ENCODE data around the gene DGKI. TPM values are rescaled to one million over a fixed set of nuclear protein-coding genes. Genes with fewer than 3 reads are reported as not detected.

The DGKI gene
- total and polyA plus RNA-seq, 2 of the 4 experiments (the other 2 are of a cell fraction), result 3.9 to 15.8 TPM

DNA sequence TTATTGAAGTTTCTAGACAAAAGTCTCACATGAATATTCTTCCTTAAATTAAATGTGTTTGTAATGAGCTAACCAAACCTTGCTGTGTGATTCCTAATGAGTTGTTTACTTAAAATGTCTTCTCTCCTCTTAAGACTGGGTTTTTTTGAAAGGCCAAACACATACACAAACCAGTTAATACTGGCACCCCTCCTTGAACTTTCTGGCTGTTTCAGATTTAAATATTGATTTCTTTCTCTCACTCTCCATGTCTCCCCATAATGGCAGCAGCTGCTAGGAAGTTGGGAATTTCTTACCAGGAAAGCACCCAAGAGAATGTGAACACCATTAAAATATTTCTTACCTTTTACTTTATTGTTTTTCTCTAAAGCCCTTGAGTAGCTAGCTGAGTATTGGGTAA, 491.8 kb downstream of the DGKI start:
- CTCF ChIA-PET, result interaction anchor here (1.3 kb wide), 1 partner anchor 24 kb away, joined by 4 read pairs; no protein-coding TSS in a partner anchor
- no peak overlapping the region for H3K23ac ChIP-seq (ENCODE audit: low read depth, low read length)
- dilution Hi-C loops (cut with HindIII; ENCODE audit: low sequenced_read_pairs, unreplicated experiment), result no loop called here

More for the DNA sequence above, 491.8 kb downstream of the DGKI start:
- H3K27me3 ChIP-seq (ENCODE audit: control insufficient read depth, insufficient read depth, low read length), result no peaks in the 10 kb centered on the region
- H3K56ac ChIP-seq (ENCODE audit: extremely low read depth, insufficient read depth, low read length), result no peak overlapping the region
- in situ Hi-C loops (cut with MboI; ENCODE audit: low sequenced_read_pairs), result no loop called here
- H4K20me1 ChIP-seq (ENCODE audit: insufficient read depth, low read length), result no peaks in the 10 kb centered on the region
- no peak overlapping the region for H4K91ac ChIP-seq (ENCODE audit: insufficient read depth, low read depth, low read length)
- H3K9me1 ChIP-seq (ENCODE audit: insufficient read depth, low read length), result no peaks in the 10 kb centered on the region
- POLR2A ChIA-PET (ENCODE audit: unreplicated experiment), result no interaction called here
- no peak overlapping the region for H2AK9ac ChIP-seq (replicated peaks; ENCODE audit: low read depth, low read length, poor library complexity)
- H3K18ac ChIP-seq (ENCODE audit: low read depth, low read length), result no peak overlapping the region
- no peak for DNase-seq
- H3K4me2 ChIP-seq (ENCODE audit: low read depth, low read length), result no peak overlapping the region
- H3K27ac ChIP-seq (ENCODE audit: insufficient read depth, low read length), result no peak overlapping the region
- no peak overlapping the region for H2BK5ac ChIP-seq (ENCODE audit: low read depth, low read length, poor library complexity, severe bottlenecking)
- no TSS peak for BruUV-seq (replicated peaks)
- H2BK120ac ChIP-seq (ENCODE audit: low read depth, low read length), result no peak overlapping the region
- H2AFZ ChIP-seq (replicated peaks; ENCODE audit: low read length, poor library complexity), result no peak overlapping the region
- H4K8ac ChIP-seq (ENCODE audit: low read depth in 2 of 2, low read length in 2 of 2), result no peak overlapping the region
- no peak overlapping the region for H4K5ac ChIP-seq (ENCODE audit: low read depth, low read length)
- H2AK5ac ChIP-seq (ENCODE audit: low read depth, low read length), result no peak overlapping the region
- H3K4ac ChIP-seq (ENCODE audit: low read depth, low read length), result no peak overlapping the region
- H2BK15ac ChIP-seq (ENCODE audit: low read depth, low read length), result no peak overlapping the region
- no peak overlapping the region for H3K14ac ChIP-seq (replicated peaks; ENCODE audit: low read depth, low read length)
- ATAC-seq (ENCODE audit: low read depth), result no peak
- intact Hi-C loops (cut with micrococcal nuclease), result no loop called here
- no peaks in the 10 kb centered on the region for H3K36me3 ChIP-seq (ENCODE audit: control insufficient read depth, insufficient read depth, low read length)
- H3K4me1 ChIP-seq (ENCODE audit: control insufficient read depth, insufficient read depth, low read length), result peaks cover 3% of the 10 kb centered on the region
- H3K9ac ChIP-seq (ENCODE audit: low read depth, low read length), result no peak overlapping the region
- H3K4me3 ChIP-seq (ENCODE audit: insufficient read depth, low read depth, low read length), result no peak overlapping the region
- TF ChIP-seq, protein P1, sequence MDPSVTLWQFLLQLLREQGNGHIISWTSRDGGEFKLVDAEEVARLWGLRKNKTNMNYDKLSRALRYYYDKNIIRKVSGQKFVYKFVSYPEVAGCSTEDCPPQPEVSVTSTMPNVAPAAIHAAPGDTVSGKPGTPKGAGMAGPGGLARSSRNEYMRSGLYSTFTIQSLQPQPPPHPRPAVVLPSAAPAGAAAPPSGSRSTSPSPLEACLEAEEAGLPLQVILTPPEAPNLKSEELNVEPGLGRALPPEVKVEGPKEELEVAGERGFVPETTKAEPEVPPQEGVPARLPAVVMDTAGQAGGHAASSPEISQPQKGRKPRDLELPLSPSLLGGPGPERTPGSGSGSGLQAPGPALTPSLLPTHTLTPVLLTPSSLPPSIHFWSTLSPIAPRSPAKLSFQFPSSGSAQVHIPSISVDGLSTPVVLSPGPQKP (IDR thresholded peaks at IDR 0.05; ENCODE audit: borderline replicate concordance, low read depth, low read length), result no peak
- no peak for TF ChIP-seq CHD1 (IDR thresholded peaks at IDR 0.05; ENCODE audit: low read depth, low read length)
- TF ChIP-seq MAFK (IDR thresholded peaks at IDR 0.05; ENCODE audit: low read depth, low read length), result no peak
- TF ChIP-seq MXI1 (IDR thresholded peaks at IDR 0.05; ENCODE audit: borderline replicate concordance, low read depth, low read length), result no peak
- TF ChIP-seq POLR2A (IDR thresholded peaks at IDR 0.05; ENCODE audit: low read depth, low read length), result no peak
- no peak for TF ChIP-seq CEBPB (IDR thresholded peaks at IDR 0.05; ENCODE audit: low read depth, low read length)
- TF ChIP-seq SMC3 (IDR thresholded peaks at IDR 0.05; ENCODE audit: low read depth, low read length), result no peak
- TF ChIP-seq MAZ (IDR thresholded peaks at IDR 0.05; ENCODE audit: borderline replicate concordance, low read depth, low read length), result no peak
- TF ChIP-seq RAD21 (IDR thresholded peaks at IDR 0.05; ENCODE audit: low read length), result no peak
- no peak for TF ChIP-seq NFE2L2 (IDR thresholded peaks at IDR 0.05; ENCODE audit: low read depth, low read length)
- no peak for TF ChIP-seq FOS (IDR thresholded peaks at IDR 0.05; ENCODE audit: low read depth, low read length)
- TF ChIP-seq, protein P2, sequence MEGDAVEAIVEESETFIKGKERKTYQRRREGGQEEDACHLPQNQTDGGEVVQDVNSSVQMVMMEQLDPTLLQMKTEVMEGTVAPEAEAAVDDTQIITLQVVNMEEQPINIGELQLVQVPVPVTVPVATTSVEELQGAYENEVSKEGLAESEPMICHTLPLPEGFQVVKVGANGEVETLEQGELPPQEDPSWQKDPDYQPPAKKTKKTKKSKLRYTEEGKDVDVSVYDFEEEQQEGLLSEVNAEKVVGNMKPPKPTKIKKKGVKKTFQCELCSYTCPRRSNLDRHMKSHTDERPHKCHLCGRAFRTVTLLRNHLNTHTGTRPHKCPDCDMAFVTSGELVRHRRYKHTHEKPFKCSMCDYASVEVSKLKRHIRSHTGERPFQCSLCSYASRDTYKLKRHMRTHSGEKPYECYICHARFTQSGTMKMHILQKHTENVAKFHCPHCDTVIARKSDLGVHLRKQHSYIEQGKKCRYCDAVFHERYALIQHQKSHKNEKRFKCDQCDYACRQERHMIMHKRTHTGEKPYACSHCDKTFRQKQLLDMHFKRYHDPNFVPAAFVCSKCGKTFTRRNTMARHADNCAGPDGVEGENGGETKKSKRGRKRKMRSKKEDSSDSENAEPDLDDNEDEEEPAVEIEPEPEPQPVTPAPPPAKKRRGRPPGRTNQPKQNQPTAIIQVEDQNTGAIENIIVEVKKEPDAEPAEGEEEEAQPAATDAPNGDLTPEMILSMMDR (conservative IDR thresholded peaks at IDR 0.05; ENCODE audit: low read depth, low read length), result no peak
- no peak for TF ChIP-seq RCOR1 (IDR thresholded peaks at IDR 0.05; ENCODE audit: insufficient replicate concordance, low read length)
- no peak for TF ChIP-seq RFX5 (IDR thresholded peaks at IDR 0.05; ENCODE audit: low read depth, low read length)
- TF ChIP-seq, protein P3, sequence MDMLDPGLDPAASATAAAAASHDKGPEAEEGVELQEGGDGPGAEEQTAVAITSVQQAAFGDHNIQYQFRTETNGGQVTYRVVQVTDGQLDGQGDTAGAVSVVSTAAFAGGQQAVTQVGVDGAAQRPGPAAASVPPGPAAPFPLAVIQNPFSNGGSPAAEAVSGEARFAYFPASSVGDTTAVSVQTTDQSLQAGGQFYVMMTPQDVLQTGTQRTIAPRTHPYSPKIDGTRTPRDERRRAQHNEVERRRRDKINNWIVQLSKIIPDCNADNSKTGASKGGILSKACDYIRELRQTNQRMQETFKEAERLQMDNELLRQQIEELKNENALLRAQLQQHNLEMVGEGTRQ (IDR thresholded peaks at IDR 0.05; ENCODE audit: low read depth, low read length), result no peak
- no peak for TF ChIP-seq BHLHE40 (IDR thresholded peaks at IDR 0.05; ENCODE audit: low read depth, low read length)
- H3K9me3 ChIP-seq (ENCODE audit: control insufficient read depth, insufficient read depth, low read length), result peaks cover 8% of the 10 kb centered on the region
- H3K79me1 ChIP-seq (ENCODE audit: low read depth in 1 of 2, low read length in 2 of 2), result no peaks in the 10 kb centered on the region
- no peak overlapping the region for H2BK20ac ChIP-seq (ENCODE audit: low read depth, low read length)
